GM19025 (cell line): ENCODE measurements around the gene IWS1.

Source experiments
- ATAC-seq: cut with Tn5 transposase; IDR thresholded peaks from one replicate; pipeline ENCODE4 v1.9.1; 2021; ENCODE audit warnings: mild to moderate bottlenecking, low read depth, moderate library complexity; ENCODE audit not compliant: unreplicated experiment

The IWS1 gene

DNA sequence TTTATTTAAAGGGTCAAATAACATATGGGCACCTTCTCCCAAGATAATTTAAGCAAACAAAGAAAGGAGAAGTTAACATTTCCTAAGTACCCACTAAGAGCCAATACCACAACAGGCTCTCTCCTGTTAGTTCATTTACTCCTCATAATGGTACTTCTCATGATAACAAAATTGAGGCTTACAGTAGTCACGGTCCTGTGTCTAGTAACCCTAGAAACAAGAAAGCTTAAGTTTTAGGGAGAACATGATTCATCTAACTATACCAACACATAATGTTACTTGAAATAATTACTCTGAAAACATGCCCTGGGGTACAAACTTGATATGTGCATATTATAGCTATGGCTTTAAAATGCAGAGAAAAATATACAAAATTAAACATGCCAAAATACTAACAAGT is 19.8 kb downstream of the IWS1 start:
- no peak for ATAC-seq

DNA sequence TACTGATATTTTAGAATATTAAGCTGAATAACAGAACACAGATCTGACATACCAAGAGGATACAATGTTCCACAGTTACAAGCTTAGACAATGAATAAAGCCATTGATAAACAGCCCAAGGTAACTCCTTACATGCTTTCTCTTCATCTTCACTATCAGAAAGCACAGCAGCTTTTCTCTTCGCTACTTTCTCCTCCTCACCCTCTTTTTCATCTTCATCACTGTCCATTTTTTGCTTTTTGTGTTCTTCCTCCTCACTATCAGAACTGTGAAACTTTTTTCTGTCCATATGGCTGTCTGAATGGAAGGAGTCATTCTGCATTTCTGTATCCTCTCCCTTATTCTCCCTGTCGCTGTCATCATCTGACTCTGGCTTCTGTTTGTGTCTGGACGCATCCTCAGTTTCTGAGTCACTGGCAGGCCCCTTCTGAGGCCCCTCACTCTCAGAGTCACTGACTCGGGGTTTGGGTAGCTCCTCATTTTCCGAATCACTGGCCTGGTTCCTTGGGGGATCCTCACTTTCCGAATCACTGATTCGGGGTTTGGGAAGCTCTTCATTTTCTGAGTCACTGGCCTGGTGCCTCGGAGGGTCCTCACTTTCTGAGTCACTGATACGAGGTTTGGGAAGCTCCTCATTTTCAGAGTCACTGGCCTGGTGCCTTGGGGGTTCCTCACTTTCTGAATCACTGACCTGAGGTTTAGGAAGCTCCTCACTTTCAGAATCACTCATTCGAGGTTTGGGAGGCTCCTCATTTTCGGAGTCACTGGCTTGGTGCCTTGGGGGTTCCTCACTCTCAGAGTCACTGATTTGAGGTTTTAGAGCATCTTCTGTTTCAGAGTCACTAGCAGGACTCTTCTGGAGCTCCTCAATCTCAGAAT is 21.5 kb downstream of the IWS1 start:
- ATAC-seq = no peak

DNA sequence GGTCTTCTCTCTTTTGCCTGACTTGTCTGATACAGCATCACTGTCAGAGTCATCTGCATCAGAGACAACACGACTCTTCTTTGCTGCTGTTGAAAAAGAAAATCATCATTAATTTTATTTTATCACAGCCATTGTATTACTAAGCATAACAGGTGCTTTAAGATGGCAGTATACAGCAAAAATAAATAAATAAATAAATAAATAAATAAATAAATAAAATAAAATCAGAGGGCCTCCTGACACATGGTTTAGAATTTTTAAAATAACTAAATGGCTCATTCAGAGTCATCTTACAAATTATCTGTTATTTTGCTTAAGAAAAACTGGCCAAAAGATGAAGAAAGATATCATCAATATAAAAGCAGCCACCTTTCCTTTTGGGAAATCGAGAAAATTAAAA is 22.8 kb downstream of the IWS1 start:
- ATAC-seq = no peak

DNA sequence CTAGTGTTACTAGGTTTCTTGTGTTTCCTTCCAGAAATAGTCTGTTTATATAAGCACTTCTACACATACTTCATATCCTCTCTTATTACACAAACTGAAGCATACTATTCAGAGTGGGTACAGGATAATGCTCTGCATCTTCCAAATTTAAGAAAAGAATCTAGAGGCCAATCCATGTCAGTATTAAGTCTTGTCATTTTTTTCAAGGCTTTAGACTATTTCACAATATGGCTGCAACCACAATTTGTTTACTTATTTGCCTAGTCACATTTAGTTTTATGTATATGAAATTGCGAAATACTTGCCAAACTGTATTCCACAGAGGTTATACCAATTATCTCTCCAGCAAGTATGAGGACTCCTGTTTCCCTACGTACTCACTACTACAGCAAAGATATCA is 27.9 kb downstream of the IWS1 start:
- ATAC-seq = no peak

DNA sequence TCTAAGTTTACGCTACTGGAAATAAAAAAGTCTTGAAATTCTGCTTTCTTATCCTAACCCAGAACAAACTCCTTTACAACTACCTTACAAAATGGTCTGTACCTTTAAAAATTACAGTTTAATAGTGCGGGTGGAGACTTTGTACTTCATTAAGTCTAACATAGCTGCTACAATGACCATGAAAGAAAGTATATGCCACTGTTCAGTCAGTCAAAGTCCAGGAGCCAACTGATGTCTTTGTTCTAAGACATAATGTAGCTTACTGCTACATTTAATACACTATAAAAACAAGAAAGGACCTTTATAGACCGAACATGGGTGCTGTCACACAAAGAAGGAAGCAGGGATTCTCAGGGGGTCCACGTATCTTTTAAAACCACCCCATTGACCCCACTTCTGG is 36.0 kb downstream of the IWS1 start:
- ATAC-seq = no peak

DNA sequence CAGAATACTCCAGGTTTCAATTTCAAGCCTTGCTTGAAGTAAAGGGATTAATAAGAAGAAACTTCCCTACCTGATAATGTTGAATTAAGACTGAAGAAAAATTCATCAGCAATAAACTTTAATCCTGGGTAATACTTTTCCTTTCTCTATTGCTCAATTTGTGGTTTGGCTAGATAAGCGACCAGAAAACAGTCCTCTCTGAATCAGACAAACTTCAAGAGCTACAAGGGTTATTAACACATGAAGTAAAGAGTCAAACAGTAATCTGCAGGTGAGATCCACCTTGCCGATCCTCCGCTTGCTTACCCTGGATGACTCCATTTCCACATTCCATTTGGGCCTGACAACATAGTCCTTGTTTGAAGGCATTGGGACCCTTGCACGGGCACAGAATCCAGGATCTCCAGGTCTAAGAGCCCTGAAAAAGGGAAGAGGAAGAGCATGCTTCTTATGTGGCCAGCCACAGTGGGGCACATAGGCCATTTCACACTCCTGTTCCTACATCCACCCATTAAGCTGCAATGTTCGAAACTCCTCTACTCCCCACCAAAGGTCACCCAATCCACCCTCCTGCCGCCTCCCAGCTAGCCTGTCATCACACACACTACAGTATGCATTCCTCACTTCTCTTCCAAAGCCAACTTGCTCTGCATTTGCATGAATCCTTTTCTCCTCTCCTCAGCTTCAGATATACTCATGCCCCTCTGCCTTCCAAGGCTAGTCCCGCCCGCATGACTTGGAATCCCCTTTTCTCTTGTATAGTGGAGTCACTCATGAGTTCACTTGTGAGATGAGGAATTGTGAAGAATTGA is 39.8 kb downstream of the IWS1 start:
- ATAC-seq = no peak

DNA sequence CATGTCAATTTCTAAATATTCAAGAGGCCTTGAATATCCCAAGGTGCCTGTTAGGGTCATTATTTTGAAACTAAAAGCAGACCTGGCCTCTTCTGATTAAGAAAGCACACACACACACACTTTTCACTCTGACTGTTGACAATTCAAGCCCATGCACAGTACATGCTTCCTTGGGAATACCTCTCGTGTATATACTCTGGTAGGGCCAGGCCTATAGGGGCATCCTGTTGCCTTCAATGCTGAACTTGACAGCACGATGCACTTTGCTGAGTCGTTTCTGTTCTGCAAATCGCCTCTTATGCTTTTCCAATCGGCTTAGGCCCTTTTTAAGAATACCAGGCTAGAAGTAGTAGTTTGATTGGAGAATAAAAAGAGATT is 40.6 kb downstream of the IWS1 start:
- no peak for ATAC-seq

DNA sequence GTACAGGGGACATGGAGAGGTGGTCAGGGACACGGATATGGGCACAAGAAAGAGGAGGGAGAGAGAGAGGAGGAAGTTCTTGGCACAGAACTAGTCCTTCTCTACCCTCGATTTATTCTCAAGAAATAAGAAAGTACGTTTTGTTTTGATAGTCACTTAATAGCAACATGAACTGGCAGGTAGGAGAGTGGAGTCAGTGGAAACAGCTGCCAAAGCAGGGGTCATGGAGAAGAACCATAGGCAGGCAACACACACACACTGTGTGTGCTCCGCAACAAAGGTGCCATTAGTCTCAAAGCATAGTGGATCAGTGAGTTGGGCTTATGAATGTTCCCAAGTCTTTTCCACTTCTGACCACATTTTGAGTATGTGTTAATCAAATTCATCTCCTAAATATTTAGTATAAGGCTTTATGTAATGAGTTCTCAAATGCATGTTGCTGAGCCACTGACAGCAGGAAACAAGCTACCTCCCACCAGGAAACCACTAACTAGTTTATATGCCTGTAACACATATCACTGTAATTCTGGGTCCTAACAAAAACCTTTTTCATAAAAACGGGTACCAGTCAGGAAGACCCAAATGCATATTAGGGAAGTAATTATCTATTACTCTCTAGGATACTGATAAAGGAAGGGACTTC is 41.1 kb downstream of the IWS1 start:
- ATAC-seq = no peak

DNA sequence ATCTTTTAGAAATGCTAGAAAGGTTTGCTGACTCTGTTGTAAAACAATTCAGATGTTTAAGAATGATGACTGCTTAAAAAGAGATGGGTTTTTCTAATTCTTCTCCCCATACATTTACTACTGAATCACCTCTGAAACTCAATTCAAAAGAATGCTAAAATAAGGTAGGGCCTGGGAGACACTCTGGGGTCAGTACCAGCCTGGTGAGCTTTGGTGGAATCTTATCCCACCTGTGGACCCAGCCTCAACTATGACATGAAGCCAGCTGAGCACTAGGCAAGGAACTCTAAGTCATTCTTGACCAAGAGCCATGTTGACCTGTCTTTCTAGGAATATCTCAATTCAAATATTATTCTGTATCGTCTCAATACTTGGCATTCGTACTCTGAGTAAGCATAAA is 44.3 kb downstream of the IWS1 start:
- no peak for ATAC-seq

DNA sequence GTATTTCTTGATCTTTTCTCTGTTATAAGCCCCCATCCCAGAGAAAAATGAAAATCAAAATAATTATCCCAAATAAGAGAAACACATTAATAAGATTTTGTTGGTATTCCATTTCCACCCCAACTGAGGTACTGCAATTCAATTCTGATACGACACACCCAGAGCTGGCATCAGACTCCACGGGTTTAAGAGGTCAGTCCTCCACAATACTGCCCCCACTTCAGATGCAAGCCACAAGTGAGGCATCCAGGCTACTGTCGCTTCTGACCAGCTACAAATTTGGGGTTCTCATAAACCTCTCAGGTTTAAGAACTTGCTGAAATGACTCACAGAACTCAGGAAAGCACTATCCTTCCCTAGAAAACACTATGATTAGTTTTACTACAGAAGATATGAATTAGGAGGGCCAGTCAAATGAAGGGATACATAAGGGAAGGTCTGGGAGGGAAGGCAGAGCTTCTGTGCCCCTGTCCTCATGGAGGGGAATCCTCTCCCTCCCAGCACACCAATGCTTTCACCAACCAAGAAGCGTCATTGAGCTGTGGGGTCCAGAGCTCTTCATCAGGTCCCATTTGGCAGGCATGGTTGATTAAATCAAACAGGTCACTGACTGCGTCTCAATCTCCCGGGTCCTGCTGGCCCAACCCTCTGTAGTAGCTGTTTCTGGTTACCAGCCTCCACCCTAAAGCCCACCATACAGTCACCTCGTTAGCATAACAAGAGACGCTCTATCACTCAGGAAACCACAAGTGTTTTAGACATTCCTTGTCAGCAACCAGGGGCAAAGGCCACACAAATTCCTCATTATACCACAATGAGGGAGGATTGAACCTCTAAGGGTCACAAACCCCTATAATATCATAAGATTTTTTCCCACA is 46.2 kb downstream of the IWS1 start:
- no peak for ATAC-seq

DNA sequence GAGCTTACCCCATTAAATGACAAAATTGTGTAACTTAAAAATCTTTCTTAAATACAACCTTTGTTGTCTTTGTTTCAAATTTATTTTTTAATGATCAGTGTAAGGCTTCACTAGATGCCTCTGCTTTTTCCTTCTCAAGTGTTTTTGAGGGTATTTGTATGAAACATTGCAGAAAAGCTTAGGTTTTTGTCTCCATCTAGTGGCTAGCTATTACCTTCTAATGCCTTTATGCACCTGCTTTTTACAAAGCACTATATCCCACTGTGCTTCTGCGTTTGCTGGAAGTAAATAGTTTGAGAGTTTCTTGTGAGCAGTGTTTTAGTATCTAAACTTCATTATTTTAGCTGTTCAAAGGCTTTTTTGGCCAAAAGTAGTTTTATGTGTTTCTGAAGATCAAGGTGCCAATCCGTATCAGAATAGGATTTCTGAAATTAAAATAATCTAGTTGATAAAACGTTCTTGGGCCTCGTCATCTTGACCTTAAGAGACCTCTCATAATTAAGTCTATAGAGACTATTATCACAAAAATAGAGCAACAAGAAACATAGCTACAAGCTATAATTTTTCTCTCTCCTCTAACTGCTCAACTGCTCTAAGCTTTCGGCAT is 47.0 kb downstream of the IWS1 start:
- no peak for ATAC-seq

DNA sequence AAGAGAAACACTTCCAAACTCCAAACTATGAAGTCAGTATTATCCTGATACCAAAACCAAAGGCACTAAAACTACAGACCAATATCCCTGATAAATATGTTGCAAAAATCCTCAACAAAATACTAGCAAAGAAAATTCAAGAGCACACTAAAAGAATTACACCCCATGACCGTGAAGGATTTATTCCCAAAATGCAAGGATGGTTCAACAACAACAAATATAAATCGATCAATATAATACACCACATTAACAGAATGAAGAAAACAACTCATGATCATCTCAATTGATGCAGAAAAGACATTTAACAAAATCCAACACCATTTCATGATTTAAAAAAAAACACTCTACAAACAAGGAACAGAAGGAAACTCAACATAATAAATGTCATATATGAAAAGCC is 50.5 kb downstream of the IWS1 start:
- ATAC-seq = no peak

DNA sequence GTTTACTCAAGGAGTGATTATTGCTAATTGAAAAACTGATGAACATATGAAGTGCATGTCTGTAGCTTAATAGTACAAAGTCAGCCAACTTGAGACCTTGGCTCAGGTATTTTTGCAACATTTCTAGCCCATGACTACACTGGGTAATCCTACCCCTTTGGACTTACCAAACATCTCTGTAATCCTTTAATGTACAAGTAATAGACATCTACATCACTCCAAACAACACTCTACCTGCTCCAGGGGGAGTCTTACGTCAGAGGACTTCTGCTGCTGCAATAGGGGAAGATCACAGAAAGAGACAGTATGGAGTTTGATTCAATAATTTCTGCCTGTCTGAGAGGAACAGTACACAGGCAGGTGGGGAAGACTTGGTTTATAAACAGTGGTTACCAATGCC is 54.0 kb downstream of the IWS1 start:
- no peak for ATAC-seq

DNA sequence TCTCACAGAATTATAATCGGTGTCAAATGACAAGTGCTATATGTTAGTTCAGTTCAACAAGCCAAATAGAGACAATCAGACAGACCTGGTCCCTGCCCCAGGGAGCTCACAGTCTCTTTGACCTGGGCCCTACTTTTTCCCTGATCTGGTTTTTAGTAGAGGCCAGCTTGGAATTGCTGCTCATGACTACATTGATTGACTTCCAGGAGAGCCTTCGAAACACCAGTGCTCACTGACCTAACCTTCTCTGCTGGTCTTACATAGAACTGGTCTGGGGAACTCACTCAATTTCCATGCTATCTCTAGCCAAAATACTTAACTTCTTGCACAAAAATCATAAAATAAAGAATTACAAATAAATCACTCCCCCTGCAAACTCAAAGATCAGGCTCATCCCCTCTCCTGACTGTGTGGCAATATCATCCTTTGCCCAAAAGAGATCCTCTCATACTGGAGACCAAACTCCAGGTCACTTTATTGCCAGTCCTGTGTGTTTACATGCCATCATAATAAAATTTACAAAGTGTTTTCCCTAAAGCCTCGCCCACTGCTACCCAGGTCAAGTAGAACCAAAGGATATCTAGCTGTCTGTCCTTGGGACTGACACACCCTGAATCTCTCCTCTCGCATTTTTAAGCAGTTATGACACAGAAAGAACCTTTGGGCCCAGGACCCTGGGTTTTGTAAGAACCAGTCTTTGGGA is 54.9 kb downstream of the IWS1 start:
- no peak for ATAC-seq

DNA sequence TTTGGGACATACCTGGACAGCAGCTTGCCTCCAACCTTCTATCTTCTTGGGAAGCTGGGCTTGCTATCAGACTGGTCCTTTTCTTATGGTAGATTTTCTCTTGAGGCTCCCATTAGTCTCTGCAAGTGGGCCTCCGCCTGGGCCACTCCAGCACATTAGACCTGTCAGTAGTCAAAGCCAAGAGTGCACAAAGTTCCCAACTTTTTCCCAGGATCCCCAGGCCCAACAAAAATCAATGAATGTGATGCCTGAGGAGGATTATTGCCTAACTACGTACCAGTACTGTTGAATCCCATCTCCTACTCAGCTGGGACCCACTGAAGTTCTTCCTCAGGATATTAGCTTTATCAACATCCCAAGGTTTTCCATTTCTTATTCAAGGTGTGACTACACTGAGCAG is 56.3 kb downstream of the IWS1 start:
- no peak for ATAC-seq

DNA sequence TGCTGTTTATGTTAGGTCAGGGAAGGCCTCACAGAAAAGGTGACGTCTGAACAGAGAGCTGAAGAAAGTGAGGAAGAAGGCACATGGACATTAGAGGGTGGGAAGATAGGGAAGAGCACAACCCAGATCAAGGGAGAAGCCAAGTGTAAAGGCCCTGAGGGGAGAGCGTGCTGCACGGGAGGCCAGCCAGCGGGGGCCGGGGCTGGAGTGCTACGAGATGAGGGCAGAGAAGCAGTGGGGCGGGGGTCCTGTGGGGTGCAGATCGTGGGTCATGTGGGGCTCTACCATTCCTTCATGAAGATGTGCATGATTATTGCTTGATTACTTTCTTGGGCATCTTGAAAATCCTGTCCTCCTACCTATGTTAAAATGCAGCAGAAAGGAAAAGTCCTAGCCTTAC is 57.2 kb downstream of the IWS1 start:
- ATAC-seq = no peak

DNA sequence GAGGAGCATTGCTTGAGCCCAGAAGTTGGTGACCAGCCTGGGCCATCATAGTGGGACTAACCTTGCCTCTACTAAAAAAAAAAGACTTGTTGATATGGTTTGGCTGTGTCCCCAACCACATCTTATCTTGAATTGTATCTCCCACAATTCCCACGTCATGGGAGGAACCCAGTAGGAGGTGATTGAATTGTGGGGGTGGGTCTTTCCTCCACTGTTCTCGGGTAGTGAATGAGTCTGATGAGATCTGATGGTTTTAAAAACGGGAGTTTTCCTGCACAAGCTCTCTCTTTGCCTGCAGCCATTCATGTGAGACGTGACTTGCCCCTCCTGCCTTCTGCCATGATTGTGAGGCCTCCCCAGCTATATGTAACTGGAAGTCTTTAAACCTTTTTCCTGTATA is 61.0 kb downstream of the IWS1 start:
- no peak for ATAC-seq

DNA sequence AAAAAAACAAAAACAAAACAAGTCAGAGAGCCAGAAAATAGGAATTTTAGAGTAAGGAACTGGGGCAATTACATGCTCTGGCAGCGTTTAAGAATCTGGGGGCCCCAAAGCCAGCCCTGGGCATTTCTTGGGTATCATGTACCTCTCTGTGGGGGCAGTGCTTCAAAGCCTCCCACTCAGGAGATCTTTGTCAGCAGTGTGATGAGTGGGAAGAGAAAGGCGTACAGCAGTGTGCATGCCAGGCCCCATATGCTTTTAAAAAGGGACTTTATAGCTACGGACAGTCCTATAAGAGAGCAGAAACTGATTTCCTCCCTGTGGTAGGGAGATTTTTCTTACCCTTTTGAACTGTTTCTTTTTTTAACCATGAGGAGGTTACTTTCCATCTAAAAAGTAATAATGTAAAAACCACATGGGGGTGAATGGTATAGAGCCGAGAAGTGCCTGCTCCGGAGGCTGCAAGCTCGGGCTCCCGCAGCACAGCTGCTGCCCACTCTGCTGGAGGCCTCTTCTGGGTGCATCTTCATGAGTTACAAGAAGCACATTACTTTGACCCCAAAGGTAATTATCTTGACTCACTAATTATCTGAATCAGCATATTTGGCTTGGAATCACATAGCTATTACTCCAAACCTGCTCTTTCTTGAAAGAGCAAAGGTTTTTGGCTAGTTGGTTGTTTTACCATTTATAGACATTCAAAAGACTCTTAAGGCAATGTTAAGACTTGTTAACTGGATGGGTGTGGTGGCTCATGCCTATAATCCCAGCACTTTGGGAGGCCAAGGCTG is 61.6 kb downstream of the IWS1 start:
- ATAC-seq = no peak
